HuH-7.5 (cell line): ENCODE results near the gene RNF187.
"Not testable (repeated sequence)": the region's sequence is repeated elsewhere in the genome, so short reads cannot be mapped to it uniquely, and the experiment has no call there.

ENCODE experiments used
- DNase-seq: peaks from one replicate; pipeline ENCODE4 v3.0.0; 2011; ENCODE audit warnings: low spot score

RNF187 gene

GRCh38 chr1:228488125-228488817, 1.1 kb downstream of the RNF187 start:
- no peak for DNase-seq

GRCh38 chr1:228488818-228489674, 1.9 kb downstream of the RNF187 start:
- DNase-seq = no peak

GRCh38 chr1:228490120-228491078, 3.2 kb downstream of the RNF187 start:
- no peak for DNase-seq

- no peak for DNase-seq
Observed at GRCh38 chr1:228493141-228494043, 6.2 kb downstream of the RNF187 start.

- no peak for DNase-seq
Observed at GRCh38 chr1:228494044-228494353, 6.8 kb downstream of the RNF187 start.

GRCh38 chr1:228494391-228494790, 7.2 kb downstream of the RNF187 start:
- DNase-seq = no peak

GRCh38 chr1:228494970-228495853, 8.0 kb downstream of the RNF187 start:
- DNase-seq = no peak

- no peak for DNase-seq
Observed at GRCh38 chr1:228496084-228496483, 8.9 kb downstream of the RNF187 start.

GRCh38 chr1:228496494-228496893, 9.3 kb downstream of the RNF187 start:
- no peak for DNase-seq

GRCh38 chr1:228497206-228497605, 10.0 kb downstream of the RNF187 start:
- DNase-seq = no peak

GRCh38 chr1:228497817-228498216, 10.6 kb downstream of the RNF187 start:
- DNase-seq = no peak

GRCh38 chr1:228500143-228500734, 13.1 kb downstream of the RNF187 start:
- no peak for DNase-seq

- peak; percentile 72 for DNase-seq
Observed at GRCh38 chr1:228500901-228501871, 14.0 kb downstream of the RNF187 start.

- no peak for DNase-seq
Observed at GRCh38 chr1:228502522-228502921, 15.3 kb downstream of the RNF187 start.

- DNase-seq = not testable (repeated sequence)
Observed at GRCh38 chr1:228505944-228506343, 18.8 kb downstream of the RNF187 start.

GRCh38 chr1:228507961-228508652, 20.9 kb downstream of the RNF187 start:
- DNase-seq = no peak

- DNase-seq = no peak
Observed at GRCh38 chr1:228508840-228509415, 21.7 kb downstream of the RNF187 start.
